ENCODE measurements around the gene GDPD2.
A peak's percentile ranks its signal among the peaks of the same experiment; 100 is the strongest.
"Not testable (repeated sequence)": the region's sequence is repeated elsewhere in the genome, so short reads cannot be mapped to it uniquely, and the experiment has no call there.

Gene GDPD2
- total RNA-seq = 0 reads per million in 2 donors

- no peak for DNase-seq
These were observed at the start of gene GDPD2 for GRCh38 chrX:70422851-70423341. TSS of gene GDPD2 (plus strand) at chrX:70423314. CDS start at chrX:70424985, 1,671 bp downstream.

GRCh38 chrX:70386235-70386634, 36.9 kb upstream of the GDPD2 start:
- DNase-seq = no peak

- DNase-seq = no peak
These were observed 24.2 kb upstream of the GDPD2 start for GRCh38 chrX:70398899-70399298.

GRCh38 chrX:70400181-70400580, 22.9 kb upstream of the GDPD2 start:
- DNase-seq = not testable (repeated sequence)

- no peak for DNase-seq
These were observed 20.4 kb upstream of the GDPD2 start for GRCh38 chrX:70402721-70403120.

GRCh38 chrX:70405003-70405402, 18.1 kb upstream of the GDPD2 start:
- no peak for DNase-seq

- DNase-seq = no peak
These were observed 12.2 kb upstream of the GDPD2 start for GRCh38 chrX:70410921-70411320.

- DNase-seq = no peak
These were observed 11.6 kb upstream of the GDPD2 start for GRCh38 chrX:70411475-70411874.

GRCh38 chrX:70421618-70422017, 1.5 kb upstream of the GDPD2 start:
- no peak for DNase-seq

GRCh38 chrX:70423936-70424675, 992 bp downstream of the GDPD2 start:
- no peak for DNase-seq

GRCh38 chrX:70424801-70425200, 1.7 kb downstream of the GDPD2 start:
- DNase-seq = no peak

- no peak for DNase-seq
These were observed 3.5 kb downstream of the GDPD2 start for GRCh38 chrX:70426286-70427278.

- no peak for DNase-seq
These were observed 4.3 kb downstream of the GDPD2 start for GRCh38 chrX:70427365-70427764.

- DNase-seq = no peak
These were observed 6.6 kb downstream of the GDPD2 start for GRCh38 chrX:70429759-70430158.

GRCh38 chrX:70432936-70433847, 10.1 kb downstream of the GDPD2 start:
- no peak for DNase-seq

- DNase-seq = peak; percentile 62
These were observed 10.8 kb downstream of the GDPD2 start for GRCh38 chrX:70433848-70434351.

- peak; percentile 47 for DNase-seq
These were observed 11.3 kb downstream of the GDPD2 start for GRCh38 chrX:70434352-70434866.

GRCh38 chrX:70434914-70435586, 11.9 kb downstream of the GDPD2 start:
- DNase-seq = no peak

GRCh38 chrX:70436343-70436742, 13.2 kb downstream of the GDPD2 start:
- DNase-seq = no peak

GRCh38 chrX:70437011-70437410, 13.9 kb downstream of the GDPD2 start:
- DNase-seq = no peak

- DNase-seq = no peak
These were observed 15.0 kb downstream of the GDPD2 start for GRCh38 chrX:70437921-70438665.

Measured in T-helper 9 cell (primary cell).